Bronchial epithelial cell (primary cell): ENCODE measurements around the gene RNF180. TPM values are rescaled to one million over a fixed set of nuclear protein-coding genes. Genes with fewer than 3 reads are reported as not detected.

Experiments used
- DNase-seq: peaks from one replicate; pipeline ENCODE4 v3.0.0-alpha.2; 2010; ENCODE audit warnings: low read depth
- FAIRE-seq: peaks from 2 replicates; lab custom pipeline; 2011; peaks lifted over from hg19 to GRCh38; lab: Jason Lieb, UNC
- H3K27me3 ChIP-seq: 2 replicates; pipeline ENCODE4 v1.5.1; 2011; ENCODE audit warnings: low read length; ENCODE audit not compliant: control insufficient read depth, insufficient read depth
- H3K36me3 ChIP-seq: 2 replicates; pipeline ENCODE4 v1.5.1; 2011; ENCODE audit warnings: low read length; ENCODE audit not compliant: control insufficient read depth, insufficient read depth
- H3K4me3 ChIP-seq: 2 replicates; pipeline ENCODE4 v1.5.1; 2011; ENCODE audit warnings: mild to moderate bottlenecking, low read depth, low read length, control low read depth
- CTCF ChIP-seq: IDR thresholded peaks from 2 replicates; pipeline ENCODE4 v1.5.1; 2011; ENCODE audit warnings: mild to moderate bottlenecking, moderate library complexity, low read length, control low read depth, inconsistent platforms; ENCODE audit not compliant: insufficient read depth, severe bottlenecking
- total RNA-seq: library from RNA; depleted of rRNA; stranded (reverse); fragments of >200 nt; gene quantifications from 2 replicates; pipeline ENCODE4 v1.2.1, GENCODE V29; 2014

The RNF180 gene
- total RNA-seq, 1 donor from 2014 or later: 4.5 TPM

- Histone ChIP-seq H3K27me3 (no peaks in the 10 kb centered on the region), H3K36me3 (no peaks in the 10 kb centered on the region), H3K4me3 (no peak overlapping the region)
- FAIRE-seq: no peak
- DNase-seq: peak; percentile 66
- no peak for TF ChIP-seq CTCF
Measured at GRCh38 chr5:64301566-64301965, 135.9 kb downstream of the RNF180 start.

DNA sequence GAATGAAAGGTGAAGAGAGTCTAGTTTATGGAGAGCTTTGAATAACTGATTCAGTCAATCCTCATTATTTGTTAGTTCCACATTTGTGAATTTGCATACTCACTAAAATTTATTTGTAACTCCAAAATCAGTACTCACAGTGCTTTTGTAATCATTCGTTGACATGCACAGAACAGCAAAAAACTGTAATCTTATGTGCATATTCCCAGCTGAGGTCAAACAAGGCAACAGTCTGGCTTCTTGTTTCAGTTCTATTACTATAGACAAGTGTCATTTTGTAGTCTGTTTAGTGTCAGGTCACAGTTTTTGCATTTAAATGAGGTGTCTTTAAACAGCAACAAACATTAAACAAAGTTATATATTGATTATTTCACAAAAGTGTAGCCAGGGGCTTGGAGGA lies 142.5 kb downstream of the RNF180 start:
- no peak for TF ChIP-seq CTCF
- no peak for FAIRE-seq

GRCh38 chr5:64312491-64312890 lies 146.8 kb downstream of the RNF180 start:
- TF ChIP-seq CTCF: no peak
- Histone ChIP-seq H3K36me3 (no peaks in the 10 kb centered on the region), H3K27me3 (no peaks in the 10 kb centered on the region), H3K4me3 (no peak overlapping the region)
- no peak for DNase-seq
- FAIRE-seq: no peak

More for the DNA sequence above, 142.5 kb downstream of the RNF180 start:
- no peaks in the 10 kb centered on the region for H3K36me3 ChIP-seq
- DNase-seq: no peak
- no peak overlapping the region for H3K4me3 ChIP-seq
- no peaks in the 10 kb centered on the region for H3K27me3 ChIP-seq

DNA sequence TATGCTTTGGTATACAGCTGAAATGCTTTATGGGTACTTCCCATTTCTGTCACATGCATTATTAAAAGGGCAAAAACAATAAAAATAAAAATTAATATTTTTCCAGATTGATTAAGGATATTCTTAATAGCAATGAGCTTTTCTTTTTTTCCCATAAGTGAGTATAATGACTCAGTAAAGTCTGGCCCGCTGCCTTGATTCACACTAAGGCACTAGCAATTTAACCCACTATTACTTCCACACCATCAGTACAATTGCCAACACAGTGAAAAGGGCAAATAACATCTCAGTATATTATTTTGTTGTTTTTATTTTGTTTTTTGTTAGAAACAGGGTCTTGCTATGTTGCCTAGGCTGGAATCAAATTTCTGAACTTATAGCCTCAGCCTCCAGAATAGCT lies 150.1 kb downstream of the RNF180 start:
- no peaks in the 10 kb centered on the region for H3K36me3 ChIP-seq
- peak; percentile 28 for DNase-seq
- H3K4me3 ChIP-seq: no peak overlapping the region
- FAIRE-seq: no peak
- TF ChIP-seq CTCF: no peak
- no peaks in the 10 kb centered on the region for H3K27me3 ChIP-seq

GRCh38 chr5:64318175-64318574 lies 152.5 kb downstream of the RNF180 start:
- Histone ChIP-seq H3K27me3 (no peaks in the 10 kb centered on the region), H3K36me3 (no peaks in the 10 kb centered on the region), H3K4me3 (no peak overlapping the region)
- DNase-seq (peak; percentile 69), FAIRE-seq (no peak)
- no peak for TF ChIP-seq CTCF

- H3K27me3 ChIP-seq: no peaks in the 10 kb centered on the region
- TF ChIP-seq CTCF: no peak
- no peaks in the 10 kb centered on the region for H3K36me3 ChIP-seq
- no peak overlapping the region for H3K4me3 ChIP-seq
- DNase-seq (no peak), FAIRE-seq (no peak)
Measured at GRCh38 chr5:64323591-64323990, 157.9 kb downstream of the RNF180 start.
